Measurements from ENCODE around the gene NATD1.
"Not testable (repeated sequence)": the region's sequence is repeated elsewhere in the genome, so short reads cannot be mapped to it uniquely, and the experiment has no call there.

NATD1 gene

GRCh38 chr17:21243516-21244303 is 9.5 kb downstream of the NATD1 start:
- no peak for DNase-seq

GRCh38 chr17:21242780-21243515 is 10.3 kb downstream of the NATD1 start:
- no peak for DNase-seq

- DNase-seq: no peak
These were observed 11.0 kb downstream of the NATD1 start for GRCh38 chr17:21242026-21242697.

GRCh38 chr17:21241564-21241963 is 11.6 kb downstream of the NATD1 start:
- no peak for DNase-seq

GRCh38 chr17:21240369-21241055 is 12.7 kb downstream of the NATD1 start:
- DNase-seq: no peak

GRCh38 chr17:21239680-21240368 is 13.4 kb downstream of the NATD1 start:
- DNase-seq: no peak

GRCh38 chr17:21235921-21236320 is 17.3 kb downstream of the NATD1 start:
- DNase-seq: no peak

- no peak for DNase-seq
These were observed 19.4 kb downstream of the NATD1 start for GRCh38 chr17:21233581-21234347.

- no peak for DNase-seq
These were observed 21.0 kb downstream of the NATD1 start for GRCh38 chr17:21232033-21232749.

GRCh38 chr17:21231533-21231932 is 21.7 kb downstream of the NATD1 start:
- DNase-seq: no peak

GRCh38 chr17:21228845-21229244 is 24.4 kb downstream of the NATD1 start:
- DNase-seq: no peak

GRCh38 chr17:21228111-21228510 is 25.1 kb downstream of the NATD1 start:
- no peak for DNase-seq

GRCh38 chr17:21227277-21227676 is 25.9 kb downstream of the NATD1 start:
- DNase-seq: not testable (repeated sequence)

- no peak for DNase-seq
These were observed 30.1 kb downstream of the NATD1 start for GRCh38 chr17:21223086-21223485.

GRCh38 chr17:21218831-21219380 is 34.3 kb downstream of the NATD1 start:
- DNase-seq: no peak

GRCh38 chr17:21218101-21218500 is 35.1 kb downstream of the NATD1 start:
- DNase-seq: peak; percentile 72

- DNase-seq: no peak
These were observed 35.9 kb downstream of the NATD1 start for GRCh38 chr17:21217346-21217745.

- no peak for DNase-seq
These were observed 37.3 kb downstream of the NATD1 start for GRCh38 chr17:21215935-21216334.

GRCh38 chr17:21214777-21215541 is 38.3 kb downstream of the NATD1 start:
- DNase-seq: no peak
